ENCODE data around the gene LTB4R2. TPM values are rescaled to one million over a fixed set of nuclear protein-coding genes. Genes with fewer than 3 reads are reported as not detected.
"Not testable (repeated sequence)": the region's sequence is repeated elsewhere in the genome, so short reads cannot be mapped to it uniquely, and the experiment has no call there.

Gene LTB4R2
- total and polyA plus RNA-seq, 2 donors = 5.5 to 6.5 TPM

DNA sequence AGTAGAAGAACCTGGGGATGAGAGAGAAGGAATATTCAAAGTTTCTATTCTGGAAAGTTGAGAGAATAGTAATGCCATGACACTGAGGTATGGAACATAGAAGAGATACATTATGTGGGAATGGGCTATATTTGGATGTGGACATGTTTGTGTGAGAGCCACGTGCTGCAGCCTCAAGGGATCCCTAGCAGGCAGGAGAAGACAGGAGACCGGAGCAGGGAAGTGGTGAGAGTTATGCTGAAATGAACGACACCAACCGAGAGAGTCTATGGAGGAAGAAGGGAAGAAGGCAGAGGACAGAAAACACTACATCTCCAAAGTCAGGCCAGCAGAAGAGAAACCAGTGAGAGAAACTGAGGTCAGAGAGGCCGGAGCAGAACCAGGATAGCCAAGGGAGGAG lies 39.8 kb downstream of the LTB4R2 start:
- H3K36me3 ChIP-seq (ENCODE audit: control insufficient read depth in 2 of 2, insufficient read depth in 2 of 2, low read length in 1 of 2) = no peaks in the 10 kb centered on the region
- WGBS = 92% methylated on average over 5 of the region's 5 CpGs

GRCh38 chr14:24351517-24351916 lies 41.6 kb downstream of the LTB4R2 start:
- no peak for DNase-seq (ENCODE audit: low read depth in 6 of 9, low spot score in 9 of 9)
- Histone ChIP-seq H3K4me3 (ENCODE audit: low read length in 2 of 2) (no peak overlapping the region), H3K27me3 (ENCODE audit: control insufficient read depth in 2 of 2, insufficient read depth in 1 of 2, low read length in 1 of 2) (peaks cover 2 to 40% of the 10 kb centered on the region in 2 donors), H3K4me1 (ENCODE audit: control insufficient read depth in 2 of 2, insufficient read depth in 2 of 2, low read length in 2 of 2) (no peaks in the 10 kb centered on the region), H3K9me3 (ENCODE audit: control insufficient read depth in 2 of 2, insufficient read depth in 1 of 2, low read length in 1 of 2) (no peaks in the 10 kb centered on the region), H3K27ac (ENCODE audit: low read depth in 1 of 2, low read length in 1 of 2) (no peak overlapping the region), H3K36me3 (ENCODE audit: control insufficient read depth in 2 of 2, insufficient read depth in 2 of 2, low read length in 1 of 2) (no peaks in the 10 kb centered on the region)
- 45% methylated on average over 4 of the region's 4 CpGs for WGBS

More for the DNA sequence above, 39.8 kb downstream of the LTB4R2 start:
- H3K9me3 ChIP-seq (ENCODE audit: control insufficient read depth in 2 of 2, insufficient read depth in 1 of 2, low read length in 1 of 2) = no peaks in the 10 kb centered on the region
- peaks cover 2 to 42% of the 10 kb centered on the region in 2 donors for H3K27me3 ChIP-seq (ENCODE audit: control insufficient read depth in 2 of 2, insufficient read depth in 1 of 2, low read length in 1 of 2)
- H3K27ac ChIP-seq (ENCODE audit: low read depth in 1 of 2, low read length in 1 of 2) = no peak overlapping the region
- H3K4me1 ChIP-seq (ENCODE audit: control insufficient read depth in 2 of 2, insufficient read depth in 2 of 2, low read length in 2 of 2) = no peaks in the 10 kb centered on the region
- no peak overlapping the region for H3K4me3 ChIP-seq (ENCODE audit: low read length in 2 of 2)
- no peak for DNase-seq (ENCODE audit: low read depth in 6 of 9, low spot score in 9 of 9)

GRCh38 chr14:24353559-24354481 lies 43.9 kb downstream of the LTB4R2 start:
- WGBS = 86% methylated on average over 5 of the region's 5 CpGs
- no peak overlapping the region for H3K4me3 ChIP-seq (ENCODE audit: low read length in 2 of 2)
- H3K36me3 ChIP-seq (ENCODE audit: control insufficient read depth in 2 of 2, insufficient read depth in 2 of 2, low read length in 1 of 2) = no peaks in the 10 kb centered on the region
- peaks cover 4 to 31% of the 10 kb centered on the region in 2 donors for H3K27me3 ChIP-seq (ENCODE audit: control insufficient read depth in 2 of 2, insufficient read depth in 1 of 2, low read length in 1 of 2)
- no peak for DNase-seq (ENCODE audit: low read depth in 6 of 9, low spot score in 9 of 9)
- no peaks in the 10 kb centered on the region for H3K4me1 ChIP-seq (ENCODE audit: control insufficient read depth in 2 of 2, insufficient read depth in 2 of 2, low read length in 2 of 2)
- no peak overlapping the region for H3K27ac ChIP-seq (ENCODE audit: low read depth in 1 of 2, low read length in 1 of 2)
- H3K9me3 ChIP-seq (ENCODE audit: control insufficient read depth in 2 of 2, insufficient read depth in 1 of 2, low read length in 1 of 2) = no peaks in the 10 kb centered on the region

DNA sequence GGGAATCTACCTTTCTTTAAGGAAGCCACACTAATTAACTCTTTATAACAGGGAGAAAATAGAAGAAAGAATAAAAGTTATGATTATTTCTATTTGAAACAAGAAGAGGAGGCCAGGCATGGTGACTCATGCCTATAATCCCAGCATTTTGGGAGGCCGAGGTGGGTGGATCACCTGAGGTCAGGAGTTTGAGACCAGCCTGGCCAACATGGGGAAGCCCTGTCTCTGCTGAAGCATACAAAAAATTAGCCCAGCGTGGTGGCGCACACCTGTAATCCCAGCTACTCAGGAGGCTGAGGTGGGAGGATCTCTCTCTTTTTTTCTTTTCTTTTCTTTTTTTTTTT lies 44.5 kb downstream of the LTB4R2 start:
- not testable (repeated sequence) for H3K9me3 ChIP-seq (ENCODE audit: control insufficient read depth in 2 of 2, insufficient read depth in 1 of 2, low read length in 1 of 2); H3K27ac ChIP-seq (ENCODE audit: low read depth in 1 of 2, low read length in 1 of 2)
- 98% methylated on average over 3 of the region's 3 CpGs for WGBS

DNA sequence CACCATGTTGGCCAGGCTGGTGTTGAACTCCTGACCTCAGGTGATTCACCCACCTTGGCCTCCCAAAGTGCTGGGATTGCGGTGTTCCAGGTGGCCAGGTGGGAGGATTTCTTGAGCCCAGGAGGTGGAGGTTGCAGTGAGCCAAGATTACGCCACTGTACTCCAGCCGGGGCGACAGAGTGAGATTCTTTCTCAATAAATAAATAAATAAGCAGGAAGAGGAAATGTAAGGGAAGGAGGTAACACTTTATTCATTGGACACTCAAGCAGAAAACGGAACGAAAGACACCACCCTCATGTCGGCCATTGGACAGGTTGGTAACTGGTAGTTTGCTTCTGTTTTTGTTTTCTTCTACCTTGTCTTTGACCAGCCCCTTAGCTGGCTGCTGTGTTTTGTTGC lies 45.1 kb downstream of the LTB4R2 start:
- 98% methylated on average over 7 of the region's 7 CpGs for WGBS
- DNase-seq (ENCODE audit: low read depth in 6 of 9, low spot score in 9 of 9) = no peak

More for the DNA sequence above, 44.5 kb downstream of the LTB4R2 start:
- peaks cover 4 to 28% of the 10 kb centered on the region in 2 donors for H3K27me3 ChIP-seq (ENCODE audit: control insufficient read depth in 2 of 2, insufficient read depth in 1 of 2, low read length in 1 of 2)
- not testable (repeated sequence) for DNase-seq (ENCODE audit: low read depth in 6 of 9, low spot score in 9 of 9); H3K4me1 ChIP-seq (ENCODE audit: control insufficient read depth in 2 of 2, insufficient read depth in 2 of 2, low read length in 2 of 2); H3K36me3 ChIP-seq (ENCODE audit: control insufficient read depth in 2 of 2, insufficient read depth in 2 of 2, low read length in 1 of 2); H3K4me3 ChIP-seq (ENCODE audit: low read length in 2 of 2)

GRCh38 chr14:24356208-24356607 lies 46.3 kb downstream of the LTB4R2 start:
- H3K9me3 ChIP-seq (ENCODE audit: control insufficient read depth in 2 of 2, insufficient read depth in 1 of 2, low read length in 1 of 2) = no peaks in the 10 kb centered on the region
- H3K27ac ChIP-seq (ENCODE audit: low read depth in 1 of 2, low read length in 1 of 2) = no peak overlapping the region
- H3K4me1 ChIP-seq (ENCODE audit: control insufficient read depth in 2 of 2, insufficient read depth in 2 of 2, low read length in 2 of 2) = no peaks in the 10 kb centered on the region
- H3K36me3 ChIP-seq (ENCODE audit: control insufficient read depth in 2 of 2, insufficient read depth in 2 of 2, low read length in 1 of 2) = no peaks in the 10 kb centered on the region
- no peak for DNase-seq (ENCODE audit: low read depth in 6 of 9, low spot score in 9 of 9)
- 95% methylated on average over 4 of the region's 4 CpGs for WGBS
- no peak overlapping the region for H3K4me3 ChIP-seq (ENCODE audit: low read length in 2 of 2)
- H3K27me3 ChIP-seq (ENCODE audit: control insufficient read depth in 2 of 2, insufficient read depth in 1 of 2, low read length in 1 of 2) = peaks cover 4 to 16% of the 10 kb centered on the region in 2 donors

More for the DNA sequence above, 45.1 kb downstream of the LTB4R2 start:
- Histone ChIP-seq H3K4me1 (ENCODE audit: control insufficient read depth in 2 of 2, insufficient read depth in 2 of 2, low read length in 2 of 2) (no peaks in the 10 kb centered on the region), H3K36me3 (ENCODE audit: control insufficient read depth in 2 of 2, insufficient read depth in 2 of 2, low read length in 1 of 2) (no peaks in the 10 kb centered on the region), H3K9me3 (ENCODE audit: control insufficient read depth in 2 of 2, insufficient read depth in 1 of 2, low read length in 1 of 2) (no peaks in the 10 kb centered on the region), H3K4me3 (ENCODE audit: low read length in 2 of 2) (no peak overlapping the region), H3K27me3 (ENCODE audit: control insufficient read depth in 2 of 2, insufficient read depth in 1 of 2, low read length in 1 of 2) (peaks cover 4 to 24% of the 10 kb centered on the region in 2 donors), H3K27ac (ENCODE audit: low read depth in 1 of 2, low read length in 1 of 2) (no peak overlapping the region)

GRCh38 chr14:24360281-24360680 lies 50.3 kb downstream of the LTB4R2 start:
- Histone ChIP-seq H3K9me3 (ENCODE audit: control insufficient read depth in 2 of 2, insufficient read depth in 1 of 2, low read length in 1 of 2) (no peaks in the 10 kb centered on the region), H3K27ac (ENCODE audit: low read depth in 1 of 2, low read length in 1 of 2) (no peak overlapping the region), H3K27me3 (ENCODE audit: control insufficient read depth in 2 of 2, insufficient read depth in 1 of 2, low read length in 1 of 2) (peaks cover 0 to 2% of the 10 kb centered on the region in 2 donors), H3K4me1 (ENCODE audit: control insufficient read depth in 2 of 2, insufficient read depth in 2 of 2, low read length in 2 of 2) (no peaks in the 10 kb centered on the region), H3K4me3 (ENCODE audit: low read length in 2 of 2) (no peak overlapping the region), H3K36me3 (ENCODE audit: control insufficient read depth in 2 of 2, insufficient read depth in 2 of 2, low read length in 1 of 2) (no peaks in the 10 kb centered on the region)
- no peak for DNase-seq (ENCODE audit: low read depth in 6 of 9, low spot score in 9 of 9)
- WGBS = 99% methylated on average over 3 of the region's 3 CpGs

DNA sequence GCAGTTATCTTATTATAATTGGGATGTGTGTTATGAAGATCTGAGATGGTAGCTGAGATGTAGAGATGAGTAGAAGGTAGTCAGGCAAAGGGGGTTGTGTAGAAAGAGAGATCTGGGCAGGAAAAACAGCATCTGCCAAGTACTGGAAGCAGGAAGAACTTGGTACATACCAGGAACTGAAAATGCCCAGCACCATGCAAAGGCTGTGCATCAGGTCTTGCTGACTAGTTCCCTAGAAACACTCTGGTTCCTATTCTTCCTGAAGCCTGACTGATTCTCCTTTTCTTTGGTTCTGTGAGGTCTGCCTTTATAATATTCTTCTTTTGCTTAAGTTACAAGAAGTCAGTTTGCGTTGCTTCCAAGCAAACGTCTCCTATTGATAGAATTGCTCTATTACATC lies 51.4 kb downstream of the LTB4R2 start:
- H3K27me3 ChIP-seq (ENCODE audit: control insufficient read depth in 2 of 2, insufficient read depth in 1 of 2, low read length in 1 of 2) = peaks cover 8 to 9% of the 10 kb centered on the region in 2 donors
- peaks cover 5 to 9% of the 10 kb centered on the region in 2 donors for H3K4me1 ChIP-seq (ENCODE audit: control insufficient read depth in 2 of 2, insufficient read depth in 2 of 2, low read length in 2 of 2)
- H3K36me3 ChIP-seq (ENCODE audit: control insufficient read depth in 2 of 2, insufficient read depth in 2 of 2, low read length in 1 of 2) = no peaks in the 10 kb centered on the region
- WGBS = 97% methylated on average over 2 of the region's 2 CpGs
- DNase-seq (ENCODE audit: low read depth in 6 of 9, low spot score in 9 of 9) = no peak
- H3K9me3 ChIP-seq (ENCODE audit: control insufficient read depth in 2 of 2, insufficient read depth in 1 of 2, low read length in 1 of 2) = no peaks in the 10 kb centered on the region
- no peak overlapping the region for H3K27ac ChIP-seq (ENCODE audit: low read depth in 1 of 2, low read length in 1 of 2)
- no peak overlapping the region for H3K4me3 ChIP-seq (ENCODE audit: low read length in 2 of 2)
